Skeletal muscle tissue (tissue), 4 donors: Measurements from ENCODE around the gene RALGAPB. TPM values are rescaled to one million over a fixed set of nuclear protein-coding genes. Genes with fewer than 3 reads are reported as not detected.

Experiments used
- H3K27ac ChIP-seq: one replicate; pipeline ENCODE4 v1.7.0; 2013; ENCODE audit warnings: mild to moderate bottlenecking, low read depth, low read length, inconsistent platforms
- H3K27me3 ChIP-seq, 3 donors: one replicate each; pipeline ENCODE4 v1.7.0; 2013; ENCODE audit warnings: low read length in 3 of 3; ENCODE audit not compliant: control insufficient read depth in 3 of 3, insufficient read depth in 3 of 3
- H3K36me3 ChIP-seq, 3 donors: one replicate each; pipeline ENCODE4 v1.7.0; 2013; ENCODE audit warnings: low read length in 3 of 3; ENCODE audit not compliant: control insufficient read depth in 3 of 3, insufficient read depth in 3 of 3
- H3K4me1 ChIP-seq, 3 donors: one replicate each; pipeline ENCODE4 v1.7.0; 2013; ENCODE audit warnings: low read length in 3 of 3, mild to moderate bottlenecking in 3 of 3; ENCODE audit not compliant: control insufficient read depth in 3 of 3, insufficient read depth in 3 of 3
- H3K4me3 ChIP-seq, 3 donors: one replicate each; pipeline ENCODE4 v1.7.0; 2013; ENCODE audit warnings: low read length in 3 of 3
- H3K9ac ChIP-seq, 3 donors: one replicate each; pipeline ENCODE4 v1.7.0; 2013; ENCODE audit warnings: low read length in 3 of 3, mild to moderate bottlenecking in 3 of 3, moderate library complexity in 2 of 3, low read depth in 1 of 3
- H3K9me3 ChIP-seq, 3 donors: one replicate each; pipeline ENCODE4 v1.7.0; 2013; ENCODE audit warnings: low read length in 3 of 3; ENCODE audit not compliant: control insufficient read depth in 3 of 3
- total RNA-seq: library from RNA; depleted of rRNA; stranded (reverse); fragments of >200 nt; gene quantifications from one replicate; pipeline ENCODE4 v1.2.3, GENCODE V29; 2014
- donor health status: Osteomylitis.

Gene RALGAPB
- total RNA-seq, 1 donor from 2014 or later, result 23.0 TPM

- H3K4me3 ChIP-seq, result no peak overlapping the region
- no peak overlapping the region for H3K27ac ChIP-seq
- no peaks in the 10 kb centered on the region for H3K27me3 ChIP-seq
- H3K36me3 ChIP-seq, result peaks cover 25 to 71% (median 57%) of the 10 kb centered on the region in 3 donors
- H3K9ac ChIP-seq, result no peak overlapping the region
- no peaks in the 10 kb centered on the region for H3K4me1 ChIP-seq
- no peaks in the 10 kb centered on the region for H3K9me3 ChIP-seq
Observed at GRCh38 chr20:38554986-38555385, 82.3 kb downstream of the RALGAPB start.

- no peak overlapping the region for H3K9ac ChIP-seq
- peaks cover 25 to 71% (median 60%) of the 10 kb centered on the region in 3 donors for H3K36me3 ChIP-seq
- H3K27ac ChIP-seq, result no peak overlapping the region
- H3K27me3 ChIP-seq, result no peaks in the 10 kb centered on the region
- no peaks in the 10 kb centered on the region for H3K4me1 ChIP-seq
- no peaks in the 10 kb centered on the region for H3K9me3 ChIP-seq
- no peak overlapping the region for H3K4me3 ChIP-seq
Observed at GRCh38 chr20:38555395-38555794, 82.8 kb downstream of the RALGAPB start.

DNA sequence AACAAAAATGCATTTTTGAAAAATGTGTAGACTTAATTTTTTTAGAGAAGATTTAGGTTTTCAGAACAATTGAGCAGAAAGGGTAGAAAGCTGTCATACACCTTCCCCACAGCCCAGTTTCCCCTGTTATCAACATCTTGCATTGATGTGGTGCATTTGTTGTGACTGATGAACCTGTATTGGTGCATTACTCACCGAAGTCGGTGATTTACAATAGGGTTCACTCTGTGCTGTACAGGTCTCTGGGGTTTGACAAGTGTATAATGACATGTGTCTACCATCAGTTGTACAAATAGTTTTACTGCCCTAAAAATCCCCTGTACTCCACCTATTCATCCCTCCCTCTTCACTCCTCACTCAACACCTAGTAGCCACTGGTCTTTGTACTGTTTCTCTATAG is 84.5 kb downstream of the RALGAPB start:
- Histone ChIP-seq H3K9ac (no peak overlapping the region), H3K4me3 (no peak overlapping the region), H3K36me3 (peaks cover 24 to 56% (median 49%) of the 10 kb centered on the region in 3 donors), H3K4me1 (no peaks in the 10 kb centered on the region), H3K27me3 (no peaks in the 10 kb centered on the region), H3K9me3 (no peaks in the 10 kb centered on the region), H3K27ac (no peak overlapping the region)

GRCh38 chr20:38558596-38559360 is 86.1 kb downstream of the RALGAPB start:
- Histone ChIP-seq H3K4me1 (no peaks in the 10 kb centered on the region), H3K27me3 (no peaks in the 10 kb centered on the region), H3K27ac (no peak overlapping the region), H3K36me3 (peaks cover 13 to 46% (median 41%) of the 10 kb centered on the region in 3 donors), H3K4me3 (no peak overlapping the region), H3K9ac (no peak overlapping the region), H3K9me3 (no peaks in the 10 kb centered on the region)

DNA sequence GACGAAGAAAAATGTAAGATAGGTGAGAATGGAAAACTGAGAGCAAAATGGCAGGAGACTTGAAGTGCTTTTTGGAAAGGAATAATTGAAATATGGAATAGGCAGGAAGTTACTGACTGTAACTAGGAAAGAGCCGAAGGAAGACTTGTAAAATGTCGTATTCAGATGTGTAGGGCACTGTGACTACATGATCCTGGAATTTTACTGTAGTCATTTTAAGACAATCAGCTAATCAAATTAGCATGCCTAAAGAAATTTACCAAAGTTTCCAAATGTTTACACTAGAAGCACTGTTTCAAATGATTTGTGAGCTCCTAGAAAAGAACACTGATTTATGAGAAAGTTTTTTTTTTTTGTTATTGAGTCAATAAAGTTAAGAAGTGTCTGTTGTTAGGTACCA is 87.1 kb downstream of the RALGAPB start:
- H3K27me3 ChIP-seq, result no peaks in the 10 kb centered on the region
- H3K9me3 ChIP-seq, result no peaks in the 10 kb centered on the region
- no peak overlapping the region for H3K27ac ChIP-seq
- no peaks in the 10 kb centered on the region for H3K4me1 ChIP-seq
- H3K9ac ChIP-seq, result no peak overlapping the region
- peaks cover 8 to 37% (median 34%) of the 10 kb centered on the region in 3 donors for H3K36me3 ChIP-seq
- no peak overlapping the region for H3K4me3 ChIP-seq

DNA sequence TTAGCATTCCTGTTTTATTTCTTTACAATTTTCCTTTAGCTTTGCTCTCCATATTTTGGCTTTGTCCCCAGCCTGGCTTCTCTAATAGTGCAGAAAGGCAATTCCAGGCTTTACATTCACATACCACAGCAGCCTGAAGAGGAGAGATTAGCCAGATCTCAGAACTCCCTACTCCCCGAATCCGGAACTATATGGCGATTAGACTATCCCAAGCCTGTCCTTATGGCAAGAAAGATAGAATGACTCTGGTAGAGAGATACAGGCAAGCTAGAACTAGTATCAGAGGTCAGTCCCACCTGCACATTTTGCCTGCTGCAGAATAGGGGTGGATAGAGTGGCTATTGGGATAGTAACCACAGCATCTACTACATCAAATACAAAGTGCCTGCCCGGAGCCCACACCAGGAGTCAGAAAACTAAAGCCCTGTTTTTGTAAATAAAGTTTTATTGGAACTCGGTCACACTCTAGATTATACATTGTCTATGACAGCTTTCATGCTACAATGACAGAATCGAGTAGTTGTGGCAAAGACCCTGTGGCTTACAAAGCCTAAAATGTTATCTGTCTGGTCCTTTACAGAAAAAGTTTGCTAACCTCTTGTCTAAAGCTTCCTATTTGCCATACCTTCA is 91.3 kb downstream of the RALGAPB start:
- Histone ChIP-seq H3K9me3 (no peaks in the 10 kb centered on the region), H3K27ac (no peak overlapping the region), H3K36me3 (peaks cover 4 to 36% (median 20%) of the 10 kb centered on the region in 3 donors), H3K4me1 (no peaks in the 10 kb centered on the region), H3K27me3 (no peaks in the 10 kb centered on the region), H3K4me3 (no peak overlapping the region), H3K9ac (no peak overlapping the region)

GRCh38 chr20:38564680-38565079 is 92.0 kb downstream of the RALGAPB start:
- Histone ChIP-seq H3K36me3 (peaks cover 4 to 39% (median 21%) of the 10 kb centered on the region in 3 donors), H3K9ac (no peak overlapping the region), H3K4me3 (no peak overlapping the region), H3K9me3 (no peaks in the 10 kb centered on the region), H3K27ac (no peak overlapping the region), H3K4me1 (no peaks in the 10 kb centered on the region), H3K27me3 (no peaks in the 10 kb centered on the region)

- Histone ChIP-seq H3K9me3 (no peaks in the 10 kb centered on the region), H3K9ac (no peak overlapping the region), H3K4me1 (no peaks in the 10 kb centered on the region), H3K27ac (no peak overlapping the region), H3K36me3 (peaks cover 8 to 45% (median 26%) of the 10 kb centered on the region in 3 donors), H3K27me3 (no peaks in the 10 kb centered on the region), H3K4me3 (no peak overlapping the region)
Observed at GRCh38 chr20:38566036-38566598, 93.5 kb downstream of the RALGAPB start.

- Histone ChIP-seq H3K4me3 (no peak overlapping the region), H3K9ac (no peak overlapping the region), H3K9me3 (no peaks in the 10 kb centered on the region), H3K27me3 (no peaks in the 10 kb centered on the region), H3K27ac (no peak overlapping the region), H3K4me1 (no peaks in the 10 kb centered on the region), H3K36me3 (peaks cover 8 to 59% (median 38%) of the 10 kb centered on the region in 3 donors)
Observed at GRCh38 chr20:38569747-38570525, 97.3 kb downstream of the RALGAPB start.
